Mucosa of descending colon (tissue), 3 donors: ENCODE measurements around the gene LCNL1. TPM values are rescaled to one million over a fixed set of nuclear protein-coding genes. Genes with fewer than 3 reads are reported as not detected.

Source experiments
- ATAC-seq: fragments of 200-7000 bp; cut with Tn5 transposase; one replicate; pipeline ENCODE4 v1.9.1; 2020; ENCODE audit warnings: mild to moderate bottlenecking, moderate library complexity
- DNase-seq, 3 donors: peaks; one replicate each; pipeline ENCODE4 v3.0.0-alpha.2; 2020
- H3K36me3 ChIP-seq: fragments of 200-600 bp; one replicate; pipeline ENCODE4 v1.8.0; 2021; ENCODE audit warnings: low read depth, mild to moderate bottlenecking
- H3K4me1 ChIP-seq: fragments of 200-600 bp; one replicate; pipeline ENCODE4 v1.8.0; 2021; ENCODE audit warnings: low read depth, mild to moderate bottlenecking
- H3K4me3 ChIP-seq: fragments of 200-600 bp; one replicate; pipeline ENCODE4 v1.8.0; 2021; ENCODE audit warnings: mild to moderate bottlenecking
- H3K9me3 ChIP-seq: fragments of 200-600 bp; one replicate; pipeline ENCODE4 v1.8.0; 2021; ENCODE audit warnings: mild to moderate bottlenecking
- intact Hi-C, 2 donors: fragments of 100-400 bp; cut with DNase I in 1 of 2; cut with micrococcal nuclease in 1 of 2; formaldehyde crosslinking; loops; one replicate each; pipeline versions ENCODE4 v1.11.0 to v1.11.1; 2022; cut with DNase I, micrococcal nuclease
- total RNA-seq, 3 donors: library from RNA; stranded (reverse); fragmentation: NEBNext Ultra II Directional in 2 of 3; extraction: Animal tissue kit (Norgen Biotek cat#: 25700) in 2 of 3; gene quantifications; one replicate each; pipeline versions ENCODE4 v1.2.1 to v1.2.4, GENCODE V29; 2021 to 2023
- TF ChIP-seq, protein P1 (sequence below): fragments of 200-600 bp; IDR thresholded peaks from one replicate; pipeline ENCODE4 v1.8.0; 2022; ENCODE audit warnings: antibody characterized with exemption, mild to moderate bottlenecking
- donor health status: DM: no; HTN: no; CAD: no; lungs with moderate emphysema.
- donor health status: DM: no; HTN: no; CAD: no.
- donor health status: DM: no; HTN: yes; CAD: no.

LCNL1 gene
- total RNA-seq, 3 donors from 2014 or later = 0.17 to 0.76 TPM; not detected in 1

DNA sequence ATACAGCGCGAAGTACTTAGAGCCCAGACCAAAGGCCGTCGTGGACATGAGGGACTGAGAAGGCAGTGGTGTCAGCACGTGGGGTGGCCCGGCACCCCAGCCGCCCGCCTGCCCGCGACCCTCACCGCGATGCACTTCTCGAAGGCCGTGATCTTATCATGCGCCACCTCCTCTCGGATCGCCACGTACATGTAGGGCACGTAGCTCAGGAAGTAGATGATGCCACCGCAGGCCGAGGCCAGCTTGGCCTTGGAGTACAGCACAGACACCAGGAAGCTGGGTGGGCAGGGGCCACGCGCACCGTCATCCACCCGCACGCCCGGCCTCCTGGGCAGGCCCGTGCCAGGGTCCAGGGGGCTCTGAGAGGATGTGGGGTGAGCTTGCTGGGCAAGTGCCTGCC lies 34.3 kb downstream of the LCNL1 start:
- TF ChIP-seq, protein P1, sequence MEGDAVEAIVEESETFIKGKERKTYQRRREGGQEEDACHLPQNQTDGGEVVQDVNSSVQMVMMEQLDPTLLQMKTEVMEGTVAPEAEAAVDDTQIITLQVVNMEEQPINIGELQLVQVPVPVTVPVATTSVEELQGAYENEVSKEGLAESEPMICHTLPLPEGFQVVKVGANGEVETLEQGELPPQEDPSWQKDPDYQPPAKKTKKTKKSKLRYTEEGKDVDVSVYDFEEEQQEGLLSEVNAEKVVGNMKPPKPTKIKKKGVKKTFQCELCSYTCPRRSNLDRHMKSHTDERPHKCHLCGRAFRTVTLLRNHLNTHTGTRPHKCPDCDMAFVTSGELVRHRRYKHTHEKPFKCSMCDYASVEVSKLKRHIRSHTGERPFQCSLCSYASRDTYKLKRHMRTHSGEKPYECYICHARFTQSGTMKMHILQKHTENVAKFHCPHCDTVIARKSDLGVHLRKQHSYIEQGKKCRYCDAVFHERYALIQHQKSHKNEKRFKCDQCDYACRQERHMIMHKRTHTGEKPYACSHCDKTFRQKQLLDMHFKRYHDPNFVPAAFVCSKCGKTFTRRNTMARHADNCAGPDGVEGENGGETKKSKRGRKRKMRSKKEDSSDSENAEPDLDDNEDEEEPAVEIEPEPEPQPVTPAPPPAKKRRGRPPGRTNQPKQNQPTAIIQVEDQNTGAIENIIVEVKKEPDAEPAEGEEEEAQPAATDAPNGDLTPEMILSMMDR = no peak
- intact Hi-C loops = no loop called here
- DNase-seq (no peak), ATAC-seq (no peak)
- no peaks in the 10 kb centered on the region for H3K9me3 ChIP-seq
- H3K36me3 ChIP-seq = no peaks in the 10 kb centered on the region
- H3K4me3 ChIP-seq = no peak overlapping the region
- peaks cover 5% of the 10 kb centered on the region for H3K4me1 ChIP-seq

DNA sequence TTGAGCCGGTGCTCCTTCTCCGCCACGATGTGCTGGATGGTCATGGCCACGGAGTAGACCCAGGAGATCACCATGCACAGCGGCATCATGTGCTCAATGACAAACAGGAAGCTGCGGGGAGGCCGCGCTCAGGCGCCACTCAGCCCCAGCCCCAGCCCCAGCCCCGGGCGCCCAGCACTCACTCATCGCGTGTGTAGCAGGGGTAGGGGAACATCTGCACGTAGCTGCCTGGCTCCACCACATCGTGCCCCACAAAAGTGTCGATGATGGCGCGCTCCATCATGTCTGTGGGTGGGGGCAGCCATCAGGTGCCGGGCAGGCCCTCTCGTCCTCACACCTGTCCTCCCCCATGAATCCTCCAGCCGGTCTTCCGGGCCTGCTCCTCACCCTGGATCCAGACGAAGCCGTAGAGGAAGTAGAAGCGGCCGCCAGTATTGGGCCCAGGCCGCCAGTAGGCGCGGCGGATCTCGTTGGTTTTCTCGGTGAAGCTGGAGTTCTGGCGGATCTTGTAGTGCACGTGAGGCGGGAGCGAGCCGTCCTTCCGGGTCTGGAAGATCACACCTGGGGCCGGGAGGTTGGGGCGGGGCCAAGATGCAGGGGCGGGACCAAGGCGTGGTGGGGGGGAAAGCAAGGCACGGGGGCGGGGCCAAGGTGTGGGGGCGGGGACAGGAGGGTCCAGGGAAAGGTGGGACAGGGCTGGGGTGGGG lies 35.2 kb downstream of the LCNL1 start:
- intact Hi-C loops = no loop called here
- DNase-seq (no peak), ATAC-seq (no peak)
- H3K9me3 ChIP-seq = no peaks in the 10 kb centered on the region
- H3K36me3 ChIP-seq = no peaks in the 10 kb centered on the region
- TF ChIP-seq, protein P1 = no peak
- no peak overlapping the region for H3K4me3 ChIP-seq
- peaks cover 14% of the 10 kb centered on the region for H3K4me1 ChIP-seq

DNA sequence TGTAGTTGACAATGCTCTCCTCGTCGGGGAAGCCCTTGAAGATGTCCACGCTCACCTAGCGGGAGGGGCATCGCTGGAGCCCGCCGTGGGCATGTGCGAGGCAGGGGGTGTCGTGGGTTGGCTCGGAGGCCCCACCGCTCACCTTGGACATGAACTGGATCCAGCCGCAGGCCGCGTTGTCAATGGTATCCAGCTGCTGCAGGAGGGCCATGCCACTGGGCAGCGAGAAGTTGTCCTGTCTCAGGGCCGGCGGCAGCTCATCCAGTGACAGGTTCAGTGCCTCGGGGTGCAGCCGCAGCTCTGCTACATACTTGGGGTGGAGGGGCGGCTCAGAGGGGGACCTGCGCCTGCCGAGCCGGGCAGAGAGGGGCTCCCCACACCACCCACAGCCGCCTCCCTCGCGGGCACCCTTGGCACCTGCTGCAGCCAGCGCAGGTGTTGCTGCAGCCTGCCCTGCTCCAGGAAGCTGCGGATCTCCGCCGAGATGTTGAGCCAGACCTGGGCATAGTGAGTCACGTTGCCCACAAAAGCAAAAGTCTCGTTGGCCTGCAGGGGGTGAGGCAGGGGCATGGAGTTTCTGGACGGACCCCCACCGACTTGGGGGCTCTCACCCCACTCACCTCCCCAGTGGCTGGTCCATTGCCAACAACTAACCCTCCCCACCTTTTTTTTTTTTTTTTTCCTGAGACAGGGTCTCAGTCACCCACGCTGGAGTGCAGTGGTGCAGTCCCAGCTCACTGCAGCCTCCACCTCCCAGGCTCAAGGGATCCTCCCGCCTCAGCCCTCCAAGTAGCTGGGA lies 36.2 kb downstream of the LCNL1 start:
- Histone ChIP-seq H3K9me3 (no peaks in the 10 kb centered on the region), H3K36me3 (no peaks in the 10 kb centered on the region), H3K4me1 (peaks cover 20% of the 10 kb centered on the region), H3K4me3 (no peak overlapping the region)
- intact Hi-C loops = no loop called here
- TF ChIP-seq, protein P1 = no peak
- DNase-seq = no peak
- no peak for ATAC-seq

GRCh38 chr9:137019891-137020683 lies 37.3 kb downstream of the LCNL1 start:
- TF ChIP-seq, protein P1 = no peak
- intact Hi-C loops = no loop called here
- ATAC-seq (no peak), DNase-seq (no peak)
- Histone ChIP-seq H3K9me3 (no peaks in the 10 kb centered on the region), H3K36me3 (no peaks in the 10 kb centered on the region), H3K4me1 (peaks cover 20% of the 10 kb centered on the region), H3K4me3 (no peak overlapping the region)

- intact Hi-C loops = no loop called here
- TF ChIP-seq, protein P1 = no peak
- no peaks in the 10 kb centered on the region for H3K36me3 ChIP-seq
- no peak overlapping the region for H3K4me3 ChIP-seq
- no peak for ATAC-seq
- DNase-seq = no peak
- H3K9me3 ChIP-seq = no peaks in the 10 kb centered on the region
- peaks cover 20% of the 10 kb centered on the region for H3K4me1 ChIP-seq
These were observed 38.2 kb downstream of the LCNL1 start for GRCh38 chr9:137020771-137021567.
